HPDE6-E6E7 (cell line): ENCODE data around the gene MEIKIN.
"Not testable (repeated sequence)": the region's sequence is repeated elsewhere in the genome, so short reads cannot be mapped to it uniquely, and the experiment has no call there.

ENCODE experiments used
- DNase-seq: peaks from one replicate; pipeline ENCODE4 v3.0.0; 2011; ENCODE audit warnings: missing footprints; ENCODE audit errors: extremely low spot score

Gene MEIKIN

GRCh38 chr5:131906668-131907067 is 38.8 kb downstream of the MEIKIN start:
- no peak for DNase-seq

GRCh38 chr5:131902266-131902665 is 43.2 kb downstream of the MEIKIN start:
- not testable (repeated sequence) for DNase-seq

GRCh38 chr5:131899686-131900085 is 45.8 kb downstream of the MEIKIN start:
- DNase-seq, result no peak

GRCh38 chr5:131883984-131884383 is 61.5 kb downstream of the MEIKIN start:
- DNase-seq, result no peak

GRCh38 chr5:131879705-131880104 is 65.8 kb downstream of the MEIKIN start:
- no peak for DNase-seq

GRCh38 chr5:131877873-131878272 is 67.6 kb downstream of the MEIKIN start:
- DNase-seq, result no peak

GRCh38 chr5:131871251-131871650 is 74.2 kb downstream of the MEIKIN start:
- DNase-seq, result not testable (repeated sequence)

- no peak for DNase-seq
Observed at GRCh38 chr5:131867524-131867923, 77.9 kb downstream of the MEIKIN start.

GRCh38 chr5:131863700-131864099 is 81.8 kb downstream of the MEIKIN start:
- no peak for DNase-seq

GRCh38 chr5:131857388-131857787 is 88.1 kb downstream of the MEIKIN start:
- DNase-seq, result no peak

- no peak for DNase-seq
Observed at GRCh38 chr5:131855452-131855851, 90.0 kb downstream of the MEIKIN start.

- DNase-seq, result no peak
Observed at GRCh38 chr5:131854134-131854533, 91.3 kb downstream of the MEIKIN start.

- no peak for DNase-seq
Observed at GRCh38 chr5:131848662-131849061, 96.8 kb downstream of the MEIKIN start.

- no peak for DNase-seq
Observed at GRCh38 chr5:131846536-131846935, 98.9 kb downstream of the MEIKIN start.

GRCh38 chr5:131845828-131846227 is 99.6 kb downstream of the MEIKIN start:
- no peak for DNase-seq

- not testable (repeated sequence) for DNase-seq
Observed at GRCh38 chr5:131842971-131843370, 102.5 kb downstream of the MEIKIN start.

GRCh38 chr5:131832702-131833101 is 112.8 kb downstream of the MEIKIN start:
- DNase-seq, result not testable (repeated sequence)

- no peak for DNase-seq
Observed at GRCh38 chr5:131825404-131826013, 120.0 kb downstream of the MEIKIN start.

- no peak for DNase-seq
Observed at GRCh38 chr5:131824631-131825030, 120.8 kb downstream of the MEIKIN start.

GRCh38 chr5:131821221-131821620 is 124.2 kb downstream of the MEIKIN start:
- DNase-seq, result no peak

- no peak for DNase-seq
Observed at GRCh38 chr5:131818001-131818724, 127.3 kb downstream of the MEIKIN start.

- DNase-seq, result peak; percentile 34
Observed at GRCh38 chr5:131814990-131815389, 130.5 kb downstream of the MEIKIN start.

GRCh38 chr5:131812371-131813160 is 132.9 kb downstream of the MEIKIN start:
- DNase-seq, result no peak
